Stomach (tissue), 4 donors: ENCODE results near the gene TCF12.

Experiments used
- CTCF ChIP-seq, 7 experiments: fragments of 450-650 bp in 4 of 7; fragments of 200-600 bp in 3 of 7; sonication (generic) in 3 of 7; IDR thresholded peaks; one replicate each; pipeline ENCODE4 v1.5.1; 2016 to 2019; ENCODE audit warnings: antibody characterized with exemption in 7 of 7, control low read depth in 2 of 7, mild to moderate bottlenecking in 1 of 7
- POLR2A ChIP-seq, 4 donors: fragments of 450-650 bp; IDR thresholded peaks; one replicate each; pipeline ENCODE4 v1.6.1; 2016; ENCODE audit warnings: antibody characterized with exemption in 4 of 4, control low read depth in 2 of 4, mild to moderate bottlenecking in 1 of 4, moderate library complexity in 1 of 4

- no peak for TF ChIP-seq POLR2A (IDR thresholded peaks at IDR 0.05)
- TF ChIP-seq CTCF (IDR thresholded peaks at IDR 0.05): no peak
These were observed 406.7 kb downstream of the TCF12 start for GRCh38 chr15:57324944-57325679.
